ENCODE data around the gene NMT1.

Gene NMT1

DNA sequence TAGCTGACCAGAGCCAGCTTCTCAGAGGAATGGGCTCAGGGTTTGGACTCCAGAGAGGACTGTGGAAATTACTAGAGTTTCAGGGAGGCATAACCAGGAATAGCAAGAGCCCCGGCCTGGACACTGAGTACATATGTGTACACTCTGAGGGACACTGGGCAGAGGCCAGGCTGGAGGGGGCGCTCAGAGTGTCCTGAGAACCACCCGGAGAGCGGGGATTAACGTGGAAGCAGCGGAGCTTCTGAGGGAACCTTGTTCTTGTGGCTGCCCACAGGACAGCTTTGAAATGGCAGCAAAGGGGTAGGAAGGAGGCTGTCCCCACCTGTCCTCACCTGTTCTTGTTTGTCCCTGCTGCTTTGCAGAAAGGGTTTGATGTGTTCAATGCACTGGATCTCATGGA lies 43.4 kb downstream of the NMT1 start:
- DNase-seq (ENCODE audit: low read depth in 2 of 2): no peak

- DNase-seq (ENCODE audit: low read depth in 2 of 2): no peak
Measured at GRCh38 chr17:45104907-45105624, 43.9 kb downstream of the NMT1 start.

DNA sequence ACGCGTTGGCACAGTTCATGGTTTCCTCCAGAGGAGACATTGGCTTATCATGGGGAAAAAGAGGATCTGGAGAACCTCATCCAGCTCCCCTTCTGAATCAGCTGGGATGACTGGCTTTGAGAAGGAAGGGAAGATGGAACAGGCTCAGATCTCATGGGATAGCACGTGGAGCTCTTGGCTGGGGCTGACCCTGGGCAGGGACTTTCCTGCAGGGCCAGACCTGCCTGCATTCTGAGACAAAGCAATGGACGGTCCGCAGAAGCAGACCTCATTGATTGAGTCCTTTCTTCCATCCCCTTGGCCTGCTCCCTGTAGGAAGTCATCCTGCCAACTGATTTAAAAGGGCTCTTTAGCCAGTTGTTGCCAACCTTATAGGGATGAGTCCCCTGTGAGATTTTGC lies 45.0 kb downstream of the NMT1 start:
- no peak for DNase-seq (ENCODE audit: low read depth in 2 of 2)

GRCh38 chr17:45106582-45106981 lies 45.5 kb downstream of the NMT1 start:
- no peak for DNase-seq (ENCODE audit: low read depth in 2 of 2)

- DNase-seq (ENCODE audit: low read depth in 2 of 2): no peak
Measured at GRCh38 chr17:45107293-45108010, 46.3 kb downstream of the NMT1 start.

DNA sequence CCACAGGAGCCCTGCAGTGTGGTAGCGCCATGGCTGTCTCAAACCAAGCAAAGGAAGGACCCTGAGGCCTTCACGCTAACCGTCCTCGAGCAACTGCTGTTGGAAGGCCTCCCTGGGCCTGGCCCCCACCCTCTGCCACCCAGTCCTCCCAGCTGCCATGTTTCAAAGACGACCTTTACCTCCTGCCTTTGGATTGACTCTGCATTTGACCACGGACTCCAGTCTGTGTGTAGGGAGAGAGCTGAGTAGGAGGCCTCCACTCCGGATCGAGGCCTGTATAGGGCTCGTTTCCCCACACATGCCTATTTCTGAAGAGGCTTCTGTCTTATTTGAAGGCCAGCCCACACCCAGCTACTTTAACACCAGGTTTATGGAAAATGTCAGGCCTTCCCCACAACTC lies 46.9 kb downstream of the NMT1 start:
- no peak for DNase-seq (ENCODE audit: low read depth in 2 of 2)

- DNase-seq (ENCODE audit: low read depth in 2 of 2): no peak
Measured at GRCh38 chr17:45108595-45109521, 47.7 kb downstream of the NMT1 start.

DNA sequence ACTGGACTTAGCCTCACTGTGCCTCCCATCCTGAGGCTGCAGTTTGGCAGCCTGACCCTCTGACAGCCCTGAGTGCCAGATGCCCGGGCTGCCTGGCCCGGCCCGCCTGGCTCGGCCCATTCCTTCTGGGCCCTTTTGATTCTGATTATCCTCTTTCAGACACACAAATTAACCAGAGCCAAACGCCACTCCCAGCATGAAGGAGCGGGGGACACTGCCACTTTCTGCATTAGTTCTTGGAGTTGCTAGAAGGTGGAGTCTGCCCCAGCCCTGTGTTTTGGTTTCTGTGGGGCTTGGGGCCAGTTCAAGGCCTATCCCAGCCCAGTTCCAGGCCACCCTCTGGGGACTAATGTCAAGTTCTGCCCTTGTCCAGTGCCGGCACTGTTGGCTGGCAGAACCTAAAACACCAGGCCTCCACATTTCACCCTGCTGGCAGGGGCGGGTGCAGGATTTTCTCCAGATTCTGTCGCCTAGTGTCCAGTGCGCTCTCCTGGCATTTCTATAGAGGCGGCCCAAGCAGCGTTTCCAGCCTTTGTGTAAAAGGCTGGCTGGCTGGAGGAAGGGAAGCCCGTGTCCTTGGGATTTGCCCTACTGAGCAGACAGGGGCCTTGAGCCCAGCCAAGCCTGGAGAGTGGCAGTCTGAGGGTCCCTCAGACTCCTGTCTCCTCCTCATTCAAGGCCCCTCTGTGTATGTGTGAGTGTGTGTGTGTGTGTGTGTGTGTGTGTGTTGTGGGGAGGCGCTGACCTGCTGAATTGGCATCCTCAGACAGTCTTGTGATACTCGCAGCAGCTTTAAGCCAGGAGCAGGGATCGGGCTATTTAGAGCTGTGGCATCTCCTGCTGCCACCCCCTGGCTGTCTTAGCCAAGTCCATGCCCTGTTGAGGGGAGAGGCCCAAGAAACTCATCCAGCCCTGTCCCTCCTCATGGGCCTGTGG lies 49.8 kb downstream of the NMT1 start:
- no peak for DNase-seq (ENCODE audit: low read depth in 2 of 2)

GRCh38 chr17:45111850-45112249 lies 50.7 kb downstream of the NMT1 start:
- DNase-seq (ENCODE audit: low read depth in 2 of 2): no peak

DNA sequence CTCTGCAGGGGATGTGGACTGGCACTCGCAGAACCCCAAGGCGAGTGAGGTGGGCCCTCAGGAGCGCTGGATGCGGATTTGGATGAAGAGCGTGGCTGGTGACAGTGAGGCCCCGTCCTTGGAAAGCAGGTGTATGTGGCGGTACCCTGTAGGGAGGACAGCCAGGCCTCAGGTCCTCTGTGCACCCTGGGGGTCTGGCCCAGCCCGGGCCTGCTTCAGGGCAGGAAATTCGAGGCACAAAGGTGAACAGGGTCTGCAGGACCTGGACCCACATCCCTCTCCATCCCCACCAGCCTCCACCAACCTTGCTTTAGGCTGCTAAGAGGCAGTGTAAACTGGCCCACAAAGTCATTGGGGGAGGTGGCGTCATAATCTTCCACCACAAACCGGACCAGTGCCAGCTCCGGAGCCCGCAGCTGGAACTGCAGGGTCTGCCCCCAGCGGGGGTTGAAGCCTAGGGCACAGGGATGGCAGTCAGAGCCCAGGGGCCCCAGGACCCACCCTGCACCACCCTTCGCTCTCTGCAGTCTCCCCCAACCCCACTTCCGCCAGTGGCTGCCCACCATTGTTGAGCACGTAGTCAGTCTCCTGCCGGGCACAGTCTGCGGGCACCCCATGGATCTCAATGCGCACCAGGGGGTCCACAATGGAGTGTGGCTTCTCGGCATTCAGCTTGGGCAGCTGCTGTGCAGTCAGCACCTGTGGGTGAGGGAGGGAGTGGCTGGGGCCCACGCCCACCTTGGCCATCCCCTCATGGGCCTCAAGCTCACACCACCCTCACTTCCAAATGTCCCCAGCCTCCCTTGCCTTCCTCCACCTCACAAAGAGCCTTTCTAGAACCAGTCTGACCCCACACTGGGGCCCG lies 51.7 kb downstream of the NMT1 start:
- DNase-seq (ENCODE audit: low read depth in 2 of 2): no peak

DNA sequence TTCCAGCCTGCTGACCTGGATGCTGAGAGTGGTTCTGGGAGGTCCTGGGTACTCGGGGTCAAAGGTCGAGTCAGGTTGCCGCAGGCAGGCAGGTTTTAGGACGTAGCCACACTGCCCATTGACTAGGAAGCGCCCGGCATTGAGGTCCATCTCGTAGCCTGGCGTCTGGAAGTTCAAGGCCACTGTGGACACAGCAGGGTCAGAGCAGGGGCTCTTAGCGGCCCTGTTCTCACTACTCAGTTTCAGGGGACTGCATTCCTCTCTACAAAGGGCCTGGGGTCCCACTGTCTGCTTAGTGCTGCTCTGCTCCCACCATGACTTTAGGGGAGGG lies 52.3 kb downstream of the NMT1 start:
- DNase-seq (ENCODE audit: low read depth in 2 of 2): no peak

DNA sequence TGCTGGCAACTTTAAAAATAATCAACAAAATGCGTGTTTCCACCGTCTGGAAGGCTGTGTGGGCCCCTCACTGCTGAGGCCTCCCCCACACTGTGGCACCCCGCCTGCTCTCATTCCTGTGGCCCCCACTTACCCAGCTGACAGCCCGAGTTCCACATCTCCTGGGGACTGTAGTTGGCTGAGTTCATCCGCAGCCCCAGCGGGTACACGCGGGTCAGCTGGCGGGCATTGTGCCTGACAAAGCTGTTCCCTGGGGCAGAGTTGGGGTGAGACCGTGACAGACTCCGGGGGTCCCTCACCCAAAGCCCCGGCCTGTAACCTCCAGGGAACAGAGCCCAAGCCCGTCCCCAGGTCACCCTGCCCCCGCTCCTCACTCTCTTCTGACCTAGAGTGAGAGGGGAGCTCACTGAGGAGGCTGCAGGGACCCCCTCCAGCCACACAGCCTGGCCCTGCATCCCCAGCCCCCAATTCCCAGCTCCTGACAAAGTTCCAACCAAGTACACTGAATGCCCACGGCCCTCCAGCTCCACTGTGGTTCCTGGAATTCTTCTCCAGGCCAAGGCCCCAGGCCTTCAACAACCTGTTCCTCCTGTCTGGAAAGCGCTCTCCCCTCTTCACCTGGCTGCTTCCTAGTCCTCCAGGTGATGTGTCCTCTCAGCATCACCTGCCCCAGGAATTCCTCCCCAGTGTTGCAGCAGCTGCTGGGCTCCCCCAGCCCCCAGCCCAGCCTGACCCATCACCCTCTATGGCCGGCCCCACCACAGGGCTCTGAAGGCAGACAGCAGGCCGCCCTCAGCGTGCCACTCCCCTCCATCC lies 53.2 kb downstream of the NMT1 start:
- DNase-seq (ENCODE audit: low read depth in 2 of 2): no peak

DNA sequence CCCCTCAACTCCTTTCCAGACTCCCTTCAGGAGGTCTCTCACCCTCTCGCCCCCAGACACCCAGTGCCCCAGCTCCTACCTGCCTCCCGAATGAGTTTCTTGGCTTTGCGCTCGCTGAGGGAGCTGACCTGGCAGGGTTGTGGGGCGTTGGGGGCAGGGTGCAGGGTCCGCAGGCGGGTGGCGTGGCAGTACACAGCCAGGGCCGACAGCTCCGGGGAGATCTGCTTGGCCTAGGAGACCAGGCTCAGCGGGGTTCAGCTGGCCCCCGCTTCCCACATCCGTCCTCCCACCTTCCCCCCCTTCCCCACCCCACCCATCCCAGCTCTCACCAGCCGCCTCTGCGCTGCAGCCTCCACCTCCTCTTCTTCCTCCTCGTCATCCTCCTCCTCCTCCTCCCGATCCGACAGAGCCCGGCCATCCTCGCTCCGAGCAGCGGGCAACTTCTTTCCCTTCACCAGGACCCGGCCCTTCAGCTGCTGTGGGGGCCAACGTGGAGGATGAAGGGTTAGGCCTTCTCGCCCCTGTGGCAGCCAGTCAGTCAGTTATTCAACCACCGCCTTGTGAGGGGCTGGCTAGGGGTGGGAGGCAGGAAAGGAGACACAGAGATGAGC lies 54.0 kb downstream of the NMT1 start:
- DNase-seq (ENCODE audit: low read depth in 2 of 2): no peak

DNA sequence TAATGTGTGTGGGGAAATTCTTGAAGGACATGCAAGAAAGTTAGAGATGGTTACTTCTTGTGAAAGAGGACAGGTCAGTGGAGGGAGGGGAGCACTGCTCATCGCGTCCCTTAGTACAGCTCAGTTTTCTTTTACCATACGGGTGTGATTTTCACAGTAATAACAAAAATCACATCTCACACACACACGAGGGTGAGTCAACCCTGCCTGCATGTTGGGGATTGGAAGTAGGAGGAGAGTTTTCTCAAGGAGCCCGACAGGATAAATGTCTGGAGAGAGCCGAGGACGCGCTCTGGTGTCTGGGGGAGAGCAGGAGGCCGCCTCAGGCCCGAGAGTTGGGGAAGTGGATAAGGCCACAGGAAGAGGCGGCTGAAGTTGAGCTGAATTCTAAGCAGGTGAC lies 54.8 kb downstream of the NMT1 start:
- DNase-seq (ENCODE audit: low read depth in 2 of 2): no peak

DNA sequence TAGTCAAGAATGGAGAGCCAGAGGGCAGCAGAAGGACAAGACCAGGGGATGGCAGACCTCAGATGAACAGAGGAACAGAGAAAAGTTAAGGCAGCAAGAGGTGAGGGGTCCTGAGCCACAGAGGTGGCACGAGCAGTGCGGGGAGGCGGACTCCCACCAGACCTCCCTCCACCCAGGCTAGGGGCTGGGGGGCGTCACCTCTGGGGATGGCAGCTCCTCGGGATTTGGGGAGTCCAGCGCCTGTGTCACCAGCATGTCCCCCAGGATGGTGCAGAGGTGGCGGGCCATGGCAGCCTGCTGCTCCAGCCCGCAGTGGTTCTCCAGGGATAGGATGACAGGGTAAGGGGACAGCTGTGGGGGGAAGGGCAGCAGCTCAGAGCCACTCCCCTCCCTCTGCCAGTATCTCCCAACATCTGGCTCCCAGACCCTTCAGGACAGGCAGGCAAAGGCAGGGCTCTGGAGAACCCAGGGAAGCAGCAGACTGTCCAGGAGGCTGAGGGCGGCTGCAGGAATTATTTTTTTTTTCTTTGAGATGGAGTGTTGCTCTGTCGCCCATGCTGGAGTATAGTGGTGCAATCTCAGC lies 55.4 kb downstream of the NMT1 start:
- no peak for DNase-seq (ENCODE audit: low read depth in 2 of 2)

GRCh38 chr17:45117334-45117733 lies 56.2 kb downstream of the NMT1 start:
- DNase-seq (ENCODE audit: low read depth in 2 of 2): no peak

DNA sequence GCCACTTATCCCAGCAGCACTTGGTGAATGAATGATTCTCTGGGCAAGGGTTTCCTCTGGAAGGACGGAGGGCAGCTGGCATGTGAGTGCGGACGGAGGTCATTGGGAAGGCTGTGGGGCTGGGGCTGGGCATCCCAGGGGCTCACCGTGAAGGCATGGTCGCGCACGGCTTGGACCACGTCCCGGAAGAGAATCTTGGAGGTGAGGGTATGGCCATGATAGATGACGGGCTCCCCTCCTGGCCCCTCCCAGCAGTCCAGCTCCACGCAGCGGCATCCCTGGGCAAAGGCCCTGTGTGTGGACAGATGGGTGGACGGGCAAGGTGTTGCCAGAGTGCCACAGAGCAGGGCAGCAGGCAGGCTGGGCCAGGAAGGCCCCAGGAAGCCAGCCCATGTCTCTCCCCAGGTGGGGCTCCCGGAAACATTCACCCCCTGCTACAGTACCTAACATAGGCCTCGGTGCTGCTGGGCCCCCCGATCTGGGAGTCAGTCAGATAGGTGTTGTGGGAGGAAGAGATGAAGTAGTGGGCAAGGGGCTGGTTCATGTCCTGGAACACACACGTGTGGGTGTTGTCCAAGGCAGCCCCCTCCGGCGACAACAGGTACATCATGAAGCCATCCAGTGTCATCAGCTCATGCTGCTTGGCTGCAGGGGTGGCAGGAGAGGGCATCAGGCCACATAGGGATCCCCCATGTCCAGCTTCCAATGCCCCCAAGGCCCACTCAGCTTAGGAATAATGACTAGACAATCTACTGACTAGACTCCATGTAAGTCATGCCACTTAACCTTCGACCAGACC lies 56.9 kb downstream of the NMT1 start:
- DNase-seq (ENCODE audit: low read depth in 2 of 2): no peak

DNA sequence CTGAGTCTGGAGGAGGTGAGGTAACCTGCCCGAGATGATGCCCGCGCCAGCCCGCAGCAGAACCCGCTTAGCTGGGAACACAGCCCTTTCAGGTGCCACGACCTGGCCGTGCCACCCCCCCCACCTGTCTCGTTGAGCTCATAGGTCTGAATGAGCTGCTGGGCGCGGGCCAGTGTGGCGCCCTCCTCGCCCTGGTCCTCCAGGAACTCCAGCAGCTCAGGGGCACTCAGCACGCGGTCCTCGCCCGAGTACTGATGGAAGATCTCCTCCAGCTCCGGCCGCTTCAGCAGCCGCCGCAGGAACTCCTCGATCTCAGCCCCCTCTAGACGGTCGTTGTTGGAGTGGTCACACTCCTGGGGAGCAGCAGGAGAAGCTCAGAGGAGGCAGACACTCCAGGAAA lies 57.6 kb downstream of the NMT1 start:
- DNase-seq (ENCODE audit: low read depth in 2 of 2): no peak

All from stimulated activated CD4-positive, alpha-beta T cell treated with anti-CD3 and anti-CD28 coated beads, Interleukin-4, amount 100 ng/mL, for 48 hours (primary cell).